ENCODE measurements around the gene CACNA2D3. TPM values are rescaled to one million over a fixed set of nuclear protein-coding genes. Genes with fewer than 3 reads are reported as not detected.

Gene CACNA2D3
- total RNA-seq, 1 donor from 2014 or later = 21.2 TPM

- H3K27ac ChIP-seq (replicated peaks) = no peak overlapping the region
- TF ChIP-seq CTCF (IDR thresholded peaks at IDR 0.05; ENCODE audit: borderline replicate concordance) = no peak
- DNase-seq = no peak
- no peaks in the 10 kb centered on the region for H3K27me3 ChIP-seq (ENCODE audit: low read depth)
- no peak overlapping the region for H3K4me3 ChIP-seq
- no peaks in the 10 kb centered on the region for H3K36me3 ChIP-seq
- no peaks in the 10 kb centered on the region for H3K4me1 ChIP-seq
- H3K9me3 ChIP-seq (replicated peaks) = peaks cover 12% of the 10 kb centered on the region
- intact Hi-C loops (cut with micrococcal nuclease) = no loop called here
Observed at GRCh38 chr3:54785976-54786375, 663.6 kb downstream of the CACNA2D3 start.

DNA sequence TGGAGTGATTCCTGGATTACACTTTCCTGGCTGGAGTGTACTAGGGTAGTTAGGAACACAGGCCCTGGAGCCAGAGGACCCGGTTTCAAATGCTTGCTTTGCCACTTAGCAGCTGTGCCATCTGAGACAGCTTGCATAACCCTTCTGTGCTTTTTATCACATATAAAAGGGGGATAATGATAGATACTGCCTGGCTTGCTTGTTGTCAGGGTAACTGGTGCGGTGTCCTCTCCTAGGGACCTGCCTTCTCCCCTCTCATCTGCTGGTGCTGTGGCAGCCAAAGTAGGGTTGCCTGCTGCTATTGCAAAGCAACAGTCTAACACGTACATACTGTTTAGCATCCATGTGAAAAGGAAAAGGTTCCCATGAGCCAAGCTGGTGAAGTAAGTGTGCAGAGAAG lies 667.7 kb downstream of the CACNA2D3 start:
- Histone ChIP-seq H3K4me3 (no peak overlapping the region), H3K27me3 (ENCODE audit: low read depth) (no peaks in the 10 kb centered on the region), H3K4me1 (no peaks in the 10 kb centered on the region), H3K36me3 (no peaks in the 10 kb centered on the region), H3K9me3 (replicated peaks) (peaks cover 12% of the 10 kb centered on the region), H3K27ac (replicated peaks) (no peak overlapping the region)
- DNase-seq = no peak
- TF ChIP-seq CTCF (IDR thresholded peaks at IDR 0.05; ENCODE audit: borderline replicate concordance) = no peak
- intact Hi-C loops (cut with micrococcal nuclease) = no loop called here

- TF ChIP-seq CTCF (IDR thresholded peaks at IDR 0.05; ENCODE audit: borderline replicate concordance) = no peak
- no peaks in the 10 kb centered on the region for H3K27me3 ChIP-seq (ENCODE audit: low read depth)
- no peaks in the 10 kb centered on the region for H3K36me3 ChIP-seq
- H3K27ac ChIP-seq (replicated peaks) = no peak overlapping the region
- no peak overlapping the region for H3K4me3 ChIP-seq
- H3K4me1 ChIP-seq = no peaks in the 10 kb centered on the region
- no peak for DNase-seq
- peaks cover 12% of the 10 kb centered on the region for H3K9me3 ChIP-seq (replicated peaks)
- intact Hi-C loops (cut with micrococcal nuclease) = no loop called here
Observed at GRCh38 chr3:54791501-54792156, 669.3 kb downstream of the CACNA2D3 start.

- H3K27me3 ChIP-seq (ENCODE audit: low read depth) = no peaks in the 10 kb centered on the region
- peaks cover 3% of the 10 kb centered on the region for H3K9me3 ChIP-seq (replicated peaks)
- H3K36me3 ChIP-seq = no peaks in the 10 kb centered on the region
- intact Hi-C loops (cut with micrococcal nuclease) = no loop called here
- no peaks in the 10 kb centered on the region for H3K4me1 ChIP-seq
- H3K4me3 ChIP-seq = no peak overlapping the region
- no peak for DNase-seq
- H3K27ac ChIP-seq (replicated peaks) = no peak overlapping the region
- TF ChIP-seq CTCF (IDR thresholded peaks at IDR 0.05; ENCODE audit: borderline replicate concordance) = no peak
Observed at GRCh38 chr3:54792584-54792983, 670.2 kb downstream of the CACNA2D3 start.

DNA sequence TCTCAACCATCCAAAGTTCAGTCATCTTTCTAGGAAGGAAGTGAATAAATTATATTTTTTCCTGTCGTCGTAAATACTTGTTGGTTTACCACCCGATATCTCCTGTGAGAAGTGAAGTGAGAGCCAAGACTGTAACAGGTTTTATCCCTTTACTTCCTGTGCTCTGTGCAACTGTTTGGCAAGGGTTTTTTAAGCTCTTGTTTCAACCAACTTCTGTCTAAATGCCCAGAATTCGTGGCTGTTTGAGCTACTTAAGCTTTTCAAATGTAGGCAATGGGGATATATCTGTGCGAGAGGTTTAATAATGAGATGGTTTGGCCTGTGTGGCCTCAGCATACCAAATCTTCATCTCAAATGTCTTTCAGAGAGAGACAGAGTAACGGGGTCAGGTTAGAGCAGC lies 670.8 kb downstream of the CACNA2D3 start:
- Histone ChIP-seq H3K27me3 (ENCODE audit: low read depth) (no peaks in the 10 kb centered on the region), H3K27ac (replicated peaks) (no peak overlapping the region), H3K36me3 (no peaks in the 10 kb centered on the region), H3K4me3 (no peak overlapping the region), H3K4me1 (no peaks in the 10 kb centered on the region), H3K9me3 (replicated peaks) (no peaks in the 10 kb centered on the region)
- no peak for DNase-seq
- intact Hi-C loops (cut with micrococcal nuclease) = no loop called here
- TF ChIP-seq CTCF (IDR thresholded peaks at IDR 0.05; ENCODE audit: borderline replicate concordance) = no peak
